Endothelial cell of umbilical vein (primary cell): ENCODE results near the gene OSGIN1. TPM values are rescaled to one million over a fixed set of nuclear protein-coding genes. Genes with fewer than 3 reads are reported as not detected.

Experiments
- BruUV-seq: library from RNA; stranded (reverse); fragments of 400-500 nt; replicated peaks from 2 replicates; lab custom pipeline; 2021; lab: Mats Ljungman, UMichigan
- CTCF ChIA-PET: fragments of 300-600, 350-600 bp; sonication (Branson Sonifier 250); formaldehyde crosslinking; loops from one replicate; lab custom pipeline; 2021; ENCODE audit warnings: antibody characterized with exemption, inconsistent platforms; lab: Charles Lee
- POLR2A ChIA-PET: fragments of 300-600, 350-600 bp; sonication (Branson Sonifier 250); formaldehyde crosslinking; loops from one replicate; lab custom pipeline; 2021; ENCODE audit warnings: antibody characterized with exemption, inconsistent platforms; lab: Charles Lee
- DNase-seq: peaks from one replicate; pipeline ENCODE4 v3.0.0-alpha.2; 2011; ENCODE audit warnings: low read depth, low spot score
- FAIRE-seq: peaks from 2 replicates; lab custom pipeline; 2011; peaks lifted over from hg19 to GRCh38; lab: Jason Lieb, UNC
- H2AFZ ChIP-seq: 2 replicates; pipeline ENCODE4 v1.6.0; 2012; ENCODE audit warnings: low read depth, low read length, control low read depth, inconsistent platforms
- H3K27ac ChIP-seq: 2 replicates; pipeline ENCODE4 v1.5.1; 2011; ENCODE audit warnings: low read depth, mild to moderate bottlenecking, control low read depth, low read length, moderate library complexity; ENCODE audit not compliant: insufficient read depth
- H3K27me3 ChIP-seq, 2 experiments: 2 replicates each; pipeline versions ENCODE4 v1.6.0 to v1.6.1; 2011; ENCODE audit warnings: low read length in 2 of 2, mixed read lengths in 1 of 2; ENCODE audit not compliant: control insufficient read depth in 2 of 2, insufficient read depth in 2 of 2
- H3K36me3 ChIP-seq, 2 experiments: 2 replicates in 1 of 2; 3 replicates in 1 of 2; pipeline ENCODE4 v1.5.1; 2011; ENCODE audit warnings: low read length in 2 of 2, mild to moderate bottlenecking in 1 of 2, moderate library complexity in 1 of 2; ENCODE audit not compliant: control insufficient read depth in 2 of 2, insufficient read depth in 2 of 2; ENCODE audit errors: extremely low read depth in 1 of 2
- H3K4me1 ChIP-seq: 3 replicates; pipeline ENCODE4 v1.5.1; 2011; ENCODE audit warnings: mild to moderate bottlenecking, low read length; ENCODE audit not compliant: control insufficient read depth, insufficient read depth; ENCODE audit errors: extremely low read depth
- H3K4me2 ChIP-seq: 2 replicates; pipeline ENCODE4 v1.6.1; 2011; ENCODE audit warnings: low read length, control low read depth, mixed read lengths; ENCODE audit not compliant: insufficient read depth
- H3K4me3 ChIP-seq, 3 experiments: fragments of 200-600 bp in 1 of 3; sonication (generic), shearing (Covaris generic) in 1 of 3; replicated peaks in 1 of 3; 2 replicates each; pipeline ENCODE4 v1.5.1; 2011 to 2016; ENCODE audit warnings: control low read depth in 3 of 3, low read length in 3 of 3, mild to moderate bottlenecking in 2 of 3, inconsistent platforms in 1 of 3, low read depth in 1 of 3, moderate library complexity in 1 of 3; ENCODE audit not compliant: insufficient read depth in 1 of 3
- H3K79me2 ChIP-seq: 2 replicates; pipeline ENCODE4 v1.6.0; 2012; ENCODE audit warnings: low read length, inconsistent platforms; ENCODE audit not compliant: control insufficient read depth, insufficient read depth
- H3K9ac ChIP-seq: replicated peaks from 2 replicates; pipeline ENCODE3; 2011; ENCODE audit warnings: low read length, control low read depth; ENCODE audit not compliant: insufficient read depth; ENCODE audit errors: extremely low read depth
- H3K9me1 ChIP-seq: replicated peaks from 3 replicates; pipeline ENCODE4 v1.6.0; 2011; ENCODE audit warnings: mild to moderate bottlenecking, low read length; ENCODE audit not compliant: control insufficient read depth, insufficient read depth; ENCODE audit errors: extremely low read depth
- H3K9me3 ChIP-seq: replicated peaks from 2 replicates; pipeline ENCODE4 v1.5.1; 2012; ENCODE audit warnings: low read length, inconsistent platforms; ENCODE audit not compliant: control insufficient read depth, insufficient read depth
- H4K20me1 ChIP-seq: replicated peaks from 2 replicates; pipeline ENCODE3; 2011; ENCODE audit warnings: mild to moderate bottlenecking, low read length; ENCODE audit not compliant: control insufficient read depth, insufficient read depth; ENCODE audit errors: extremely low read depth
- EZH2 ChIP-seq: IDR thresholded peaks from 2 replicates; pipeline ENCODE4 v1.6.1; 2012; ENCODE audit warnings: borderline replicate concordance, low read depth, mild to moderate bottlenecking, moderate library complexity, low read length, inconsistent platforms; ENCODE audit not compliant: severe bottlenecking
- FOS ChIP-seq: IDR thresholded peaks from 2 replicates; pipeline ENCODE4 v1.6.1; 2011; ENCODE audit warnings: mild to moderate bottlenecking, low read length, moderate library complexity, borderline replicate concordance; ENCODE audit not compliant: insufficient read depth
- GATA2 ChIP-seq: IDR thresholded peaks from 2 replicates; pipeline ENCODE4 v1.7.0; 2011; ENCODE audit warnings: low read depth, mild to moderate bottlenecking, moderate library complexity, mixed read lengths, low read length; ENCODE audit not compliant: insufficient read length, insufficient read depth
- JUN ChIP-seq: IDR thresholded peaks from 2 replicates; pipeline ENCODE4 v1.6.1; 2011; ENCODE audit warnings: borderline replicate concordance, low read depth; ENCODE audit not compliant: insufficient read length, insufficient read depth
- MYC ChIP-seq: IDR thresholded peaks from one replicate; pipeline ENCODE4 v1.6.1; 2011; ENCODE audit warnings: mild to moderate bottlenecking, low read depth, low read length
- POLR2A ChIP-seq: IDR thresholded peaks from 2 replicates; pipeline ENCODE4 v1.6.1; 2012; ENCODE audit warnings: low read depth, mild to moderate bottlenecking, control low read depth, low read length
- POLR2AphosphoS5 ChIP-seq: IDR thresholded peaks from 2 replicates; pipeline ENCODE4 v1.6.1; 2012; ENCODE audit warnings: low read depth, mild to moderate bottlenecking, control low read depth, low read length, moderate library complexity; ENCODE audit not compliant: insufficient read depth
- dilution Hi-C: fragments of 300-500 bp; cut with MboI; formaldehyde crosslinking; loops from one replicate; pipeline ENCODE4 v1.15.0; 2019; ENCODE audit warnings: low sequenced_read_pairs; ENCODE audit not compliant: extremely low pct_ligation_motif_present
- intact Hi-C: fragments of 100-400 bp; cut with micrococcal nuclease; formaldehyde crosslinking; loops from one replicate; pipeline ENCODE4 v1.10.0; 2022
- polyA plus RNA-seq, 4 experiments: library from polyadenylated mRNA; depleted of rRNA in 3 of 4; stranded (reverse) in 3 of 4; unstranded in 1 of 4; fragments of >200 nt; gene quantifications; 2 replicates each; pipeline versions ENCODE4 v1.2.1 to v1.2.3, GENCODE V29; 2011 to 2012; ENCODE audit warnings: missing spikeins in 1 of 4
- total RNA-seq: library from RNA; stranded (reverse); gene quantifications from 2 replicates; pipeline ENCODE4 v1.2.3, GENCODE V29; 2021
- TF ChIP-seq, protein P1 (sequence below): IDR thresholded peaks from 2 replicates; pipeline ENCODE4 v1.6.1; 2011; ENCODE audit not compliant: insufficient read depth, insufficient read length
- TF ChIP-seq, protein P2 (sequence below), 2 donors: IDR thresholded peaks; 1 replicate in 1 of 2; 2 replicates in 1 of 2; pipeline ENCODE4 v1.5.1; 2011; ENCODE audit warnings: low read length in 2 of 2, mild to moderate bottlenecking in 2 of 2, moderate library complexity in 2 of 2, control low read depth in 1 of 2, inconsistent platforms in 1 of 2, low read depth in 1 of 2; ENCODE audit not compliant: insufficient read depth in 1 of 2; ENCODE audit errors: extremely low read depth in 1 of 2

The OSGIN1 gene
- total and polyA plus RNA-seq, 2 donors (not counting 3 experiments of a cell fraction or from before 2014, with no cell fraction given), result 9.2 to 11.0 TPM

- H3K9me3 ChIP-seq, result no peaks in the 10 kb centered on the region
- ChIA-PET CTCF (interaction anchor here (0.9 kb wide), 1 partner anchor 18 kb away, joined by 3 read pairs; no protein-coding TSS in a partner anchor), POLR2A (no interaction called here)
- dilution Hi-C loops (no loop called here), intact Hi-C loops (no loop called here)
- DNase-seq, result no peak
- H3K9me1 ChIP-seq, result no peaks in the 10 kb centered on the region
- H3K27ac ChIP-seq, result no peak overlapping the region
- no peaks in the 10 kb centered on the region for H3K4me1 ChIP-seq
- H3K4me3 ChIP-seq, result no peak overlapping the region
- TF ChIP-seq, protein P1, sequence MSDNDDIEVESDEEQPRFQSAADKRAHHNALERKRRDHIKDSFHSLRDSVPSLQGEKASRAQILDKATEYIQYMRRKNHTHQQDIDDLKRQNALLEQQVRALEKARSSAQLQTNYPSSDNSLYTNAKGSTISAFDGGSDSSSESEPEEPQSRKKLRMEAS, result no peak
- TF ChIP-seq GATA2 (no peak), POLR2A (no peak), MYC (no peak), FOS (no peak), EZH2 (no peak), JUN (no peak), POLR2AphosphoS5 (no peak)
- TF ChIP-seq, protein P2, sequence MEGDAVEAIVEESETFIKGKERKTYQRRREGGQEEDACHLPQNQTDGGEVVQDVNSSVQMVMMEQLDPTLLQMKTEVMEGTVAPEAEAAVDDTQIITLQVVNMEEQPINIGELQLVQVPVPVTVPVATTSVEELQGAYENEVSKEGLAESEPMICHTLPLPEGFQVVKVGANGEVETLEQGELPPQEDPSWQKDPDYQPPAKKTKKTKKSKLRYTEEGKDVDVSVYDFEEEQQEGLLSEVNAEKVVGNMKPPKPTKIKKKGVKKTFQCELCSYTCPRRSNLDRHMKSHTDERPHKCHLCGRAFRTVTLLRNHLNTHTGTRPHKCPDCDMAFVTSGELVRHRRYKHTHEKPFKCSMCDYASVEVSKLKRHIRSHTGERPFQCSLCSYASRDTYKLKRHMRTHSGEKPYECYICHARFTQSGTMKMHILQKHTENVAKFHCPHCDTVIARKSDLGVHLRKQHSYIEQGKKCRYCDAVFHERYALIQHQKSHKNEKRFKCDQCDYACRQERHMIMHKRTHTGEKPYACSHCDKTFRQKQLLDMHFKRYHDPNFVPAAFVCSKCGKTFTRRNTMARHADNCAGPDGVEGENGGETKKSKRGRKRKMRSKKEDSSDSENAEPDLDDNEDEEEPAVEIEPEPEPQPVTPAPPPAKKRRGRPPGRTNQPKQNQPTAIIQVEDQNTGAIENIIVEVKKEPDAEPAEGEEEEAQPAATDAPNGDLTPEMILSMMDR (IDR thresholded peaks at IDR 0.05; ENCODE audit: extremely low read depth in 1 of 2, insufficient read depth in 1 of 2, low read depth in 1 of 2, low read length in 2 of 2), result no peak
- FAIRE-seq, result no peak
- peaks cover 8 to 12% of the 10 kb centered on the region in 2 experiments for H3K27me3 ChIP-seq
- no peak overlapping the region for H3K9ac ChIP-seq
- no peaks in the 10 kb centered on the region for H4K20me1 ChIP-seq
- no peak overlapping the region for H3K4me2 ChIP-seq
- H3K79me2 ChIP-seq, result no peaks in the 10 kb centered on the region
- H2AFZ ChIP-seq, result no peak overlapping the region
- BruUV-seq, result no TSS peak
- no peaks in the 10 kb centered on the region for H3K36me3 ChIP-seq
These were observed 36.3 kb downstream of the OSGIN1 start for GRCh38 chr16:83989300-83989699.
